Stomach (tissue), 4 donors: ENCODE data around the gene CHRND.

Source experiments
- POLR2A ChIP-seq, 4 donors: fragments of 450-650 bp; IDR thresholded peaks; one replicate each; pipeline ENCODE4 v1.6.1; 2016; ENCODE audit warnings: antibody characterized with exemption in 4 of 4, control low read depth in 2 of 4, mild to moderate bottlenecking in 1 of 4, moderate library complexity in 1 of 4
- POLR2AphosphoS5 ChIP-seq, 3 donors: sonication (generic); formaldehyde crosslinking; IDR thresholded peaks; one replicate each; pipeline ENCODE4 v1.6.1; 2016; ENCODE audit warnings: antibody characterized with exemption in 3 of 3
- TF ChIP-seq, protein P1 (sequence below), 7 experiments: fragments of 450-650 bp in 4 of 7; fragments of 200-600 bp in 3 of 7; sonication (generic) in 3 of 7; IDR thresholded peaks; one replicate each; pipeline ENCODE4 v1.5.1; 2016 to 2019; ENCODE audit warnings: antibody characterized with exemption in 7 of 7, control low read depth in 2 of 7, mild to moderate bottlenecking in 1 of 7

DNA sequence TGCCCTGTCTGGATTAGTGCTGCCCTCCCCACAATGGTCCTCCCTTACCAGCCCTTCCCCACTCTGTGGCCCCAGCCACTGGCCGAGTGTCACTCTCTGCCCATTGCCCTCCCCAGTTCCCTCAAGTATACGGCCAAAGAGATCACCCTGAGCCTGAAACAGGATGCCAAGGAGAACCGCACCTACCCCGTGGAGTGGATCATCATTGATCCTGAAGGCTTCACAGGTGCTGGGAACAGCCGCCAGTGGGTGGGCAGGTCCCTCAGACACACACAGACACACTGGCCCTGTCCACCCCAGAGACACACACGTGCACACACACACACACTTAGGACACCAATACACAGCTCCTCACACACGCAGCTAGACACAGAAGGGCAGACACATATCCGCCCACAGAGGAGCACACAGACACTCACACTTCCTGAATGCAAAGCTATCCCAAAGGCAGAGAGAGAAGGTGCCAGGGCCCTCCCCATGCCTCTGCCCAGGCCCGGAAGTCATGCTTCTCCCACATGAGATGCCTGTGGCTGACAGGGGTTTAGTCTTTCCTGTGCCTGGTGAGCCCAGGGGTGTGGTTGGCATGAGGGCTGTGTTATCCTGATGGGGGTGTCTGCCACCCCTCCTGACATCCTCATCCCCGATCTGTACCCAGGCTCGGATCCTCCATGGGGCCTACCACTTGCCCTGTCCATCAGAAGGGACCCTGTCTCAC lies 2.9 kb downstream of the CHRND start:
- TF ChIP-seq, protein P1, sequence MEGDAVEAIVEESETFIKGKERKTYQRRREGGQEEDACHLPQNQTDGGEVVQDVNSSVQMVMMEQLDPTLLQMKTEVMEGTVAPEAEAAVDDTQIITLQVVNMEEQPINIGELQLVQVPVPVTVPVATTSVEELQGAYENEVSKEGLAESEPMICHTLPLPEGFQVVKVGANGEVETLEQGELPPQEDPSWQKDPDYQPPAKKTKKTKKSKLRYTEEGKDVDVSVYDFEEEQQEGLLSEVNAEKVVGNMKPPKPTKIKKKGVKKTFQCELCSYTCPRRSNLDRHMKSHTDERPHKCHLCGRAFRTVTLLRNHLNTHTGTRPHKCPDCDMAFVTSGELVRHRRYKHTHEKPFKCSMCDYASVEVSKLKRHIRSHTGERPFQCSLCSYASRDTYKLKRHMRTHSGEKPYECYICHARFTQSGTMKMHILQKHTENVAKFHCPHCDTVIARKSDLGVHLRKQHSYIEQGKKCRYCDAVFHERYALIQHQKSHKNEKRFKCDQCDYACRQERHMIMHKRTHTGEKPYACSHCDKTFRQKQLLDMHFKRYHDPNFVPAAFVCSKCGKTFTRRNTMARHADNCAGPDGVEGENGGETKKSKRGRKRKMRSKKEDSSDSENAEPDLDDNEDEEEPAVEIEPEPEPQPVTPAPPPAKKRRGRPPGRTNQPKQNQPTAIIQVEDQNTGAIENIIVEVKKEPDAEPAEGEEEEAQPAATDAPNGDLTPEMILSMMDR (IDR thresholded peaks at IDR 0.05): no peak
- TF ChIP-seq POLR2A (IDR thresholded peaks at IDR 0.05): no peak
- no peak for TF ChIP-seq POLR2AphosphoS5 (IDR thresholded peaks at IDR 0.05)
